ENCODE results near the gene NMBR. TPM values are rescaled to one million over a fixed set of nuclear protein-coding genes. Genes with fewer than 3 reads are reported as not detected.
"Not testable (repeated sequence)": the region's sequence is repeated elsewhere in the genome, so short reads cannot be mapped to it uniquely, and the experiment has no call there.

NMBR gene
- total RNA-seq, 3 donors from 2014 or later: not detected

DNA sequence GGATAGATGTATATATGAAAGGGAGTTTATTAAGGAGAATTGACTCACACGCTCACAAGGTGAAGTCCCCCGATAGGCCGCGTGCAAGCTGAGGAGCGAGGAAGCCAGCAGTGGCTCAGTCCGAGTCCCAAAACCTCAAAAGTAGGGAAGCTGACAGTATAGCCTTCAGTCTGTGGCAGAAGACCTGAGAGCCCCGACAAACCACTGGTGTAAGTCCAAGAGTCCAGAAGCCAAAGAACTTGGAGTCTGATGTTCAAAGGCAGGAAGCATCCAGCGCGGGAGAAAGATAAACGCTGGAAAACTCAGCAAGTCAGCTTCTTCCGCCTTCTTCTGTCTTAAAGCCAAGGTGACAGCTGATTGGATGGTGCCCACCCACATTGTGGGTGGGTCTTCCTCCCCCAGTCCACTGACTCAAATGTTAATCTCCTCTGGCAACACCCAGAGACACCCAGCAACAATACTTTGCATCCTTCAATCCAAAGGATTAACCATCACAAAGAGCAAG is 116.8 kb downstream of the NMBR start:
- no peaks in the 10 kb centered on the region for H3K9me3 ChIP-seq
- ATAC-seq: no peak
- no peak overlapping the region for H3K4me3 ChIP-seq
- H3K36me3 ChIP-seq (ENCODE audit: low read depth): no peaks in the 10 kb centered on the region
- no peak for DNase-seq
- TF ChIP-seq, protein P1, sequence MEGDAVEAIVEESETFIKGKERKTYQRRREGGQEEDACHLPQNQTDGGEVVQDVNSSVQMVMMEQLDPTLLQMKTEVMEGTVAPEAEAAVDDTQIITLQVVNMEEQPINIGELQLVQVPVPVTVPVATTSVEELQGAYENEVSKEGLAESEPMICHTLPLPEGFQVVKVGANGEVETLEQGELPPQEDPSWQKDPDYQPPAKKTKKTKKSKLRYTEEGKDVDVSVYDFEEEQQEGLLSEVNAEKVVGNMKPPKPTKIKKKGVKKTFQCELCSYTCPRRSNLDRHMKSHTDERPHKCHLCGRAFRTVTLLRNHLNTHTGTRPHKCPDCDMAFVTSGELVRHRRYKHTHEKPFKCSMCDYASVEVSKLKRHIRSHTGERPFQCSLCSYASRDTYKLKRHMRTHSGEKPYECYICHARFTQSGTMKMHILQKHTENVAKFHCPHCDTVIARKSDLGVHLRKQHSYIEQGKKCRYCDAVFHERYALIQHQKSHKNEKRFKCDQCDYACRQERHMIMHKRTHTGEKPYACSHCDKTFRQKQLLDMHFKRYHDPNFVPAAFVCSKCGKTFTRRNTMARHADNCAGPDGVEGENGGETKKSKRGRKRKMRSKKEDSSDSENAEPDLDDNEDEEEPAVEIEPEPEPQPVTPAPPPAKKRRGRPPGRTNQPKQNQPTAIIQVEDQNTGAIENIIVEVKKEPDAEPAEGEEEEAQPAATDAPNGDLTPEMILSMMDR (IDR thresholded peaks at IDR 0.05): no peak
- intact Hi-C loops (cut with DNase I, micrococcal nuclease): no loop called here
- no peaks in the 10 kb centered on the region for H3K4me1 ChIP-seq (ENCODE audit: low read depth)

DNA sequence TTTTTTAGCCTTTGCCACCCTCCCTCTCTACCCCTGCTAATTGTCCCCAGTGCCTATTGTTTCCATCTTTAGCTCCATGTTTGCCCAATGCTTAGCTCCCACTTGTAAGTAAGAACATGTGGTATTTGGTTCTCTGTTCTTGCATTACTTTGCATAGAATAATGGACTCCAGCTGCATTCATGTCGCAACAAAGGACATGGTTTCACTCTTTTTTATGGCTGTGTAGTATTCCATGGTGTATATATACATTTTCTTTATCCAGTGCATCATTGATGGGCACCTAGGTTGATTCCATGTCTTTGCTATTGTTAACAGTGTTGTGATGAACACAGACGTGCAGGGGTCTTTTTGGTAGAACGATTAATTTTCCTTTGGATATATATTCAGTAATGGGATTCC is 118.4 kb downstream of the NMBR start:
- ATAC-seq: no peak
- no peak for DNase-seq
- Histone ChIP-seq H3K9me3 (no peaks in the 10 kb centered on the region), H3K4me1 (ENCODE audit: low read depth) (no peaks in the 10 kb centered on the region), H3K36me3 (ENCODE audit: low read depth) (no peaks in the 10 kb centered on the region), H3K4me3 (no peak overlapping the region)
- TF ChIP-seq, protein P1 (IDR thresholded peaks at IDR 0.05): no peak
- intact Hi-C loops (cut with DNase I, micrococcal nuclease): no loop called here

DNA sequence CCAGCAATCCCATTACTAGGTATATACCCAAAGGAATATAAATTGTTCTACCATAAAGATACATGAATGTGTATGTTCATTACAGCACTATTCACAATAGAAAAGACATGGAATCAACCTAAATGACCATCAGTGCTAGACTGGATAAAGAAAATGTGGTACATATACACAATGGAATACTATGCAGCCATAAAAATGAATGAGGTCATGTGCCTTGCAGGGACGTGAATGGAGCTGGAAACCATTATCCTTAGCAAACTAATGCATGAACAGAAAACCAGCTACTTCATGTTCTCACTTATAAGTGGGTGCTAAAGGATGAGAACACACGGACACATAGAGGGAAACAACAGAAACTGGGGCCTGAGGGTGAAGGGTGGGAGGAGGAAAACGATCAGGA is 119.1 kb downstream of the NMBR start:
- H3K4me3 ChIP-seq; intact Hi-C loops (cut with DNase I, micrococcal nuclease); DNase-seq; H3K36me3 ChIP-seq (ENCODE audit: low read depth); H3K4me1 ChIP-seq (ENCODE audit: low read depth); H3K9me3 ChIP-seq; ATAC-seq: not testable (repeated sequence)

DNA sequence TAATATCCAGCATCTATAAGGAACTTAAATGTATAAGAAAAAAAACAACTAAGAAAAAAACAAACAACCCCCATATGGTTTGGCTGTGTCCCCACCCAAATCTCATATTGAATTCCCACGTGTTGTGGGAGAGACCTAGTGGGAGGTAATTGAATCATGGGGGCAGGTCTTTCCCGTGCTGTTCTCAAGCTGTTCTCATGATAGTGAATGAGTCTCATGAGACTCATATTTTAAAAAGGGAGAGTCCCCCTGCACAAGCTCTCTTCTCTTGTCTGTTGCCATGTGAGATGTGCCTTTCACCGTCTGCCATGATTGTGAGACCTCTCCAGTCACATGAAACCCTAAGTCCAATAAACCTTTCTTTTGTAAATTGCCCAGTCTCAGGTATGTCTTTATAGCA is 119.8 kb downstream of the NMBR start:
- Histone ChIP-seq H3K4me1 (ENCODE audit: low read depth) (no peaks in the 10 kb centered on the region), H3K9me3 (no peaks in the 10 kb centered on the region), H3K4me3 (no peak overlapping the region), H3K36me3 (ENCODE audit: low read depth) (no peaks in the 10 kb centered on the region)
- DNase-seq (no peak), ATAC-seq (no peak)
- TF ChIP-seq, protein P1 (IDR thresholded peaks at IDR 0.05): no peak
- intact Hi-C loops (cut with DNase I, micrococcal nuclease): no loop called here

DNA sequence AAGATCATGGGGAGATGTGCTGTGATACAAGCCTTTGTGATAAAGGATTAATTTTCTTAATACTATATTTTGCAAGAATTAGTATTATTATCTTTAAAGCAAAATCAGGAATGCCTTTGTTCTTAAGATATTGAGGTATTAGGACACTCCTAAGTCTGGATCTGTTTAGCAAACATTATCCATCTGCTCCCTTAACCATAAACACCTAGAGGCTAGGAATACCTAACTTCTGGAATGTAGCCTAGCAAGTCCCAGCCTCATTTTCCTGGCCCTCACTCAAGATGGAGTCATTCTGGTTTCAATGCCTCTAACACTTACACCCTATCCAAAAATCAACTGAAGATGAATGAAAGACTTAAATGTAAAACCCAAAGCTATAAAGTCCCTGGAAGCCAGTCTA is 120.5 kb downstream of the NMBR start:
- Histone ChIP-seq H3K4me3 (no peak overlapping the region), H3K36me3 (ENCODE audit: low read depth) (no peaks in the 10 kb centered on the region), H3K9me3 (no peaks in the 10 kb centered on the region), H3K4me1 (ENCODE audit: low read depth) (no peaks in the 10 kb centered on the region)
- DNase-seq (no peak), ATAC-seq (no peak)
- TF ChIP-seq, protein P1 (IDR thresholded peaks at IDR 0.05): no peak
- intact Hi-C loops (cut with DNase I, micrococcal nuclease): no loop called here

Other genes starting within 250 kb of the NMBR start
- gene GJE1, start 14.2 kb downstream of the NMBR start, total RNA-seq: not detected
- 10 to 100 TPM; 38.9 to 51.1 (median 44.9) TPM for gene VTA1, start 141 bp upstream of the NMBR start, total RNA-seq
- 10 to 100 TPM; 14.1 to 17.6 (median 17.1) TPM for gene ADGRG6, start 154.9 kb upstream of the NMBR start, total RNA-seq

All from mucosa of descending colon (tissue), 3 donors.